ENCODE data around the gene TEX13D.
"Not testable (repeated sequence)": the region's sequence is repeated elsewhere in the genome, so short reads cannot be mapped to it uniquely, and the experiment has no call there.

The TEX13D gene

DNA sequence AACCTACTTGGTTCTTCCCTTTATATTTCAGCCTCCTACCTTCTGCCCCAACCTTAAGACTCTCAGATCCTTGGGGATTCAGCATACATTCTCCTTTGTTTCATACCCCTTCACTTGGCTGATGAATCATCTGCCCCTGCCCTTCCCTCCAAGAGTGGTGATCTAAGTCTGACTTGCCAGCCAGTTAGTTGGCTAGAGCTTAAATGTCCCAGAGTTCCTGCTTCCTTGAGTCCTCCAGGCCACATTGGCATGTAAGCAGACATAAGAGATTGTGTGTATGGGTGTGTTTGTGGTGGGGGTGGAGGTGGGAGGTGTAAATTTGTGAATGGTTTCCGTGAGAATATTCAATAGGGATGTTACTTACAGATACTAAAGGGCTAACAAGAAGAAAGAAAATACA lies 3.7 kb upstream of the TEX13D start:
- no peak for TF ChIP-seq CTCF (IDR thresholded peaks at IDR 0.05; ENCODE audit: low read depth, low read length)
- in situ Hi-C loops (cut with HindIII; ENCODE audit: low sequenced_read_pairs): no loop called here
- DNase-seq (ENCODE audit: low read depth, low spot score): peak; percentile 20
- H3K4me3 ChIP-seq (ENCODE audit: low read depth, low read length): no peak overlapping the region

DNA sequence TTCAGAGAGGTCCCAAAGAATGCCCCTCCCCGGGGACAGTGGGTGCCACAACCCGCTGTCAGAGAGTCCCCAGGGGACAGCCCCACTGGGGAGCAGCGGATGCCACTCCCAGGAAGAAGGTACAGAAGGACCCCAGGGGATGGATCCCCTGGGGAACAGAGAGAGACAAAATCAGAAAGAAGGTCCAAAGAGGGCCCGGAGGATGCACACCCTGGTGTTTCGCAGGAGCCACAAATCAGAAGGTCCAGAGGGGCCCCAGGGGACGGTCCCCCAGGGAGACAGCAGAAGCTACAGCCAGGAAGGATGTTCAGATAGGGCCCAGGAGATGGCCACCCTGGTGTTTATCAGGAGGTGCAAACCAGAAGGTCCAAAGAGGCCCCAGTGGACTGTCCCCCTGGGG lies 1.4 kb downstream of the TEX13D start:
- TF ChIP-seq CTCF (IDR thresholded peaks at IDR 0.05; ENCODE audit: low read depth, low read length): no peak
- in situ Hi-C loops (cut with HindIII; ENCODE audit: low sequenced_read_pairs): no loop called here
- H3K4me3 ChIP-seq (ENCODE audit: low read depth, low read length): no peak overlapping the region
- DNase-seq (ENCODE audit: low read depth, low spot score): no peak

DNA sequence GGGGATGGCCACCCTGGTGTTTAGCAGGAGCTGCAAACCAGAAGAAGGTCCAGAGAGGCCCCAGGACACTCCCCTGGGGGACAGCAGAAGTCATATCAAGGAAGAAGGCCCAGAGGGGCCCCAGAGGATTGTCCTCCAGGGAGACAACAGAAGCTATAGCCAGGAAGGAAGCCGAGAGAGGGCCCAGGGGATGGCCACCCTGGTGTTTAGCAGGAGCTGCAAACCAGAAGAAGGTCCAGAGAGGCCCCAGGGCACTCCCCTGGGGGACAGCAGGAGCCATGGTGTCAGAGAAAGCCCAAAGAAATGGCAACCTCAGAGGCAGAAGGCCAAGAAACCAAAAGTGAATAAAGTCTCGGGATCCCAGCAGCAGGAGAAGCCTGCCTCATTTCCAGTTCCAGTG lies 2.1 kb downstream of the TEX13D start:
- H3K4me3 ChIP-seq (ENCODE audit: low read depth, low read length); in situ Hi-C loops (cut with HindIII; ENCODE audit: low sequenced_read_pairs); DNase-seq (ENCODE audit: low read depth, low spot score): not testable (repeated sequence)

DNA sequence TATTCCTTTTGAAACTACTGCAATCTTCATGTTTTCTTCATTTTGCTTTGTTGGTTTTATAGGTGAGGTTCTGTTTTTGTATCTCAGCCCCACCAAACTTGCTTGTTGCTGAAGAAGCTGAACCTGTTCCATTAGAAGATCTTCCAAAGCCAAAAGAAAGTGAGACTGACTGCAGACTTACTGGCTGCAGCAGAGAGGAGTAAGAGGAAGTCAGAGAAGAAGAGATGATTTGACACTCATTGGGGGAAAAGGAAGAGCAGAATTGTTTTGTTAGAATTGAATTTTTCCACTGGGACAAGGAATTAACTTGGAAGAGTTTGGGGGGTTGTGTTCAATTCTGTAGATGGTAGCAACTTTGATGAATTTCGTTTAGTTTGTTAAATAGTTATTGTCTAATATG lies 3.1 kb downstream of the TEX13D start:
- in situ Hi-C loops (cut with HindIII; ENCODE audit: low sequenced_read_pairs): no loop called here
- TF ChIP-seq CTCF (IDR thresholded peaks at IDR 0.05; ENCODE audit: low read depth, low read length): no peak
- H3K4me3 ChIP-seq (ENCODE audit: low read depth, low read length): no peak overlapping the region
- no peak for DNase-seq (ENCODE audit: low read depth, low spot score)

DNA sequence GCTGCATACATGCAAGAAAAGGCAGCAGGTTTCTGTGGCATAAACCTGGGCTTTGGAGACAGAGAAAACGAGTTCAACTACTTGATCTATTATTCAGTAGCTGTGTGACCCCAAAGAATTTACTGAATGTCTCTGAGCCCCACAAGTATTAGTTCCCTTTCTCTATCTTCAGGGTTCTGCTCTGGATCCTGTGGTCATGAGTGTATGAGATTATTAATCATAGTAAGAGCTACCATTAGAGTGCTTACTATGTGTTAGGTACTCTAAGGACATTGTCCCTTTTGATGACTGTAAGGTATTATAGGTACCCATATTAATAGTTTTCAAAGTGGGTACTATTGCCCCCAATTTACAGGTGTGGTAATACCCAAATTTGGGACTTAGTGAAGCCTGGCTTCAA lies 5.5 kb downstream of the TEX13D start:
- H3K4me3 ChIP-seq (ENCODE audit: low read depth, low read length): no peak overlapping the region
- in situ Hi-C loops (cut with HindIII; ENCODE audit: low sequenced_read_pairs): no loop called here
- DNase-seq (ENCODE audit: low read depth, low spot score): no peak
- TF ChIP-seq CTCF (IDR thresholded peaks at IDR 0.05; ENCODE audit: low read depth, low read length): no peak

DNA sequence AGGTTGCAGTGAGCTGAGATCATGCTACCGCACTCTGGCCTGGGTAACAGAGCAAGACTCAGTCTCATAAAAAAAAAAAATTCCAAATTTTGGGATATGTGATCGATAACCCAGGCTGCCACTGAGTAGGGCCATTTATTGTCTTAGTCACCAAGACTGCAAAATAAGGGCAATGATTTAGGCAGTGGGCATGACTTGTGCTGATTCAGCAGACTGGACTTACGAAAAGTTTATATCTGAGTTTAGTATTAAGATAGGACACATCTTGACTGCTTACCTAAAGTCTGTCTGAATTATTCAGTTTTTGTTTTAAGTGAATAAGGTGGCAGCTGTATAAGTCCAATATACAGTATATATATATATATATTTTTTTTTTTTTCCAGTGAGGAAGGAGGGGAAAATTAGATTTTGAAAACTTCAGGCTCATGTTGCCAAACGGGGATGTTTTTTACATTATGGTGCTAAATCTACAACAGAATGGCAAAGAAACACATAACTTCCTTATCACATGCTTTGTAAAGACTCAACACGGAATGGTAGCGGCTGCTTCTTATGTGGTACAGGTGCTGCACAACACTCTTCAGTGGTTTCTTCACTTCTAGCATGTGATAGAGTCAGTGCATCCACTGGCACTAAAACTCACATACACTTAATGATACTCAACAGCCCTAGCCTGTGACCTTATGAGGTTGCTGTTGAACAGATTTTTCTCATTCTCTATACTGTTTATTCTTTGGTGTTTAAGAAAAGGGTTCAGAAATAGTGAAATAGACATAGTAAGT lies 6.5 kb downstream of the TEX13D start:
- no peak for TF ChIP-seq CTCF (IDR thresholded peaks at IDR 0.05; ENCODE audit: low read depth, low read length)
- no peak for DNase-seq (ENCODE audit: low read depth, low spot score)
- in situ Hi-C loops (cut with HindIII; ENCODE audit: low sequenced_read_pairs): no loop called here
- H3K4me3 ChIP-seq (ENCODE audit: low read depth, low read length): no peak overlapping the region

- no peak for DNase-seq (ENCODE audit: low read depth, low spot score)
- no peak for TF ChIP-seq CTCF (IDR thresholded peaks at IDR 0.05; ENCODE audit: low read depth, low read length)
- no peak overlapping the region for H3K4me3 ChIP-seq (ENCODE audit: low read depth, low read length)
- in situ Hi-C loops (cut with HindIII; ENCODE audit: low sequenced_read_pairs): no loop called here
Measured at GRCh38 chrX:124341396-124342132, 9.1 kb downstream of the TEX13D start.
